ENCODE measurements around the gene OR4K17. TPM values are rescaled to one million over a fixed set of nuclear protein-coding genes. Genes with fewer than 3 reads are reported as not detected.

Gene OR4K17
- total RNA-seq, 1 donor from 2014 or later: not detected

- Histone ChIP-seq H3K36me3 (no peaks in the 10 kb centered on the region), H3K27me3 (no peaks in the 10 kb centered on the region), H3K4me3 (no peak overlapping the region), H3K4me1 (no peaks in the 10 kb centered on the region), H3K27ac (no peak overlapping the region), H3K9me3 (peaks cover 0 to 3% of the 10 kb centered on the region in 2 donors)
- TF ChIP-seq CTCF (IDR thresholded peaks at IDR 0.05): no peak
- no peak for DNase-seq (ENCODE audit: low spot score in 2 of 2)
- intact Hi-C loops (cut with DNase I): no loop called here
These were observed 8.3 kb downstream of the OR4K17 start for GRCh38 chr14:20118795-20119194.

DNA sequence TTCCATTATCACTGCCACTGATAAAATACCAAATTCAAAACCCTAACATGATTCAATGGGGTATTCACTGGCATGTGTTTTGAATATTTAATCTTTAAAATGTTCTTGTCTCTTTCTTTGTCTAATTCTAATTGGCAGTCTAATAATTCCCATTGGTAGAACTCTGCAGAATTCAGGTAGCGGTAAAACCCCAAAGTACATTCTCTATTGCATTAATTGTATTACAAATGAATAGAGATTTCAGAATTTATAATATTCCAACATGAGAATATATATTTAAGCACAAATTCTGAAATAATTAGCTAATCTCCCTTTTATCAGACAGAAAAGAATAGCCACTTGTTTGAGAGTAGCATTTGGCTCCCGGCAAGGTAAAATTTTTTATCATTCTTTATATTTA, 28.0 kb downstream of the OR4K17 start, which contains the start of gene OR4N5:
Gene OR4N5 (plus strand): TSS at position 301 of the 400 bp plus-strand sequence. CDS start 4,916 bp downstream, outside the sequence.
- Histone ChIP-seq H3K4me1 (no peaks in the 10 kb centered on the region), H3K4me3 (no peak within 1 kb of the TSS), H3K36me3 (no peaks in the 10 kb centered on the region), H3K27me3 (no peaks in the 10 kb centered on the region), H3K27ac (no peak within 1 kb of the TSS), H3K9me3 (no peaks in the 10 kb centered on the region)
- intact Hi-C loops (cut with DNase I): no loop called here
- no peak for DNase-seq (ENCODE audit: low spot score in 2 of 2)
- no peak for TF ChIP-seq CTCF (IDR thresholded peaks at IDR 0.05)

DNA sequence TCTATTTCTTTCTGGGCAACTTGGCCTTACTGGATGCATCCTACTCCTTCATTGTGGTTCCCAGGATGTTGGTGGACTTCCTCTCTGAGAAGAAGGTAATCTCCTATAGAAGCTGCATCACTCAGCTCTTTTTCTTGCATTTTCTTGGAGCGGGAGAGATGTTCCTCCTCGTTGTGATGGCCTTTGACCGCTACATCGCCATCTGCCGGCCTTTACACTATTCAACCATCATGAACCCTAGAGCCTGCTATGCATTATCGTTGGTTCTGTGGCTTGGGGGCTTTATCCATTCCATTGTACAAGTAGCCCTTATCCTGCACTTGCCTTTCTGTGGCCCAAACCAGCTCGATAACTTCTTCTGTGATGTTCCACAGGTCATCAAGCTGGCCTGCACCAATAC, 33.4 kb downstream of the OR4K17 start:
- Histone ChIP-seq H3K9me3 (no peaks in the 10 kb centered on the region), H3K4me3 (no peak overlapping the region), H3K4me1 (no peaks in the 10 kb centered on the region), H3K27ac (no peak overlapping the region), H3K27me3 (no peaks in the 10 kb centered on the region), H3K36me3 (no peaks in the 10 kb centered on the region)
- no peak for TF ChIP-seq CTCF (IDR thresholded peaks at IDR 0.05)
- intact Hi-C loops (cut with DNase I): no loop called here
- no peak for DNase-seq (ENCODE audit: low spot score in 2 of 2)

GRCh38 chr14:20144820-20145219, 34.3 kb downstream of the OR4K17 start:
- no peak for TF ChIP-seq CTCF (IDR thresholded peaks at IDR 0.05)
- Histone ChIP-seq H3K4me1 (no peaks in the 10 kb centered on the region), H3K36me3 (no peaks in the 10 kb centered on the region), H3K4me3 (no peak overlapping the region), H3K9me3 (no peaks in the 10 kb centered on the region), H3K27ac (no peak overlapping the region), H3K27me3 (no peaks in the 10 kb centered on the region)
- DNase-seq (ENCODE audit: low spot score in 2 of 2): no peak
- intact Hi-C loops (cut with DNase I): no loop called here

- H3K4me1 ChIP-seq: no peaks in the 10 kb centered on the region
These were observed 53.9 kb downstream of the OR4K17 start for GRCh38 chr14:20164462-20164861.

More at GRCh38 chr14:20164462-20164861, 53.9 kb downstream of the OR4K17 start:
- intact Hi-C loops (cut with DNase I): no loop called here
- Histone ChIP-seq H3K27ac (no peak overlapping the region), H3K9me3 (peaks cover 0 to 14% of the 10 kb centered on the region in 2 donors), H3K36me3 (no peaks in the 10 kb centered on the region), H3K27me3 (no peaks in the 10 kb centered on the region), H3K4me3 (no peak overlapping the region)
- no peak for TF ChIP-seq CTCF (IDR thresholded peaks at IDR 0.05)
- no peak for DNase-seq (ENCODE audit: low spot score in 2 of 2)
